ENCODE data around the gene TMEM63B. TPM values are rescaled to one million over a fixed set of nuclear protein-coding genes. Genes with fewer than 3 reads are reported as not detected.

TMEM63B gene
- total RNA-seq, 6 donors from 2014 or later: 89.8 to 198 (median 128) TPM

DNA sequence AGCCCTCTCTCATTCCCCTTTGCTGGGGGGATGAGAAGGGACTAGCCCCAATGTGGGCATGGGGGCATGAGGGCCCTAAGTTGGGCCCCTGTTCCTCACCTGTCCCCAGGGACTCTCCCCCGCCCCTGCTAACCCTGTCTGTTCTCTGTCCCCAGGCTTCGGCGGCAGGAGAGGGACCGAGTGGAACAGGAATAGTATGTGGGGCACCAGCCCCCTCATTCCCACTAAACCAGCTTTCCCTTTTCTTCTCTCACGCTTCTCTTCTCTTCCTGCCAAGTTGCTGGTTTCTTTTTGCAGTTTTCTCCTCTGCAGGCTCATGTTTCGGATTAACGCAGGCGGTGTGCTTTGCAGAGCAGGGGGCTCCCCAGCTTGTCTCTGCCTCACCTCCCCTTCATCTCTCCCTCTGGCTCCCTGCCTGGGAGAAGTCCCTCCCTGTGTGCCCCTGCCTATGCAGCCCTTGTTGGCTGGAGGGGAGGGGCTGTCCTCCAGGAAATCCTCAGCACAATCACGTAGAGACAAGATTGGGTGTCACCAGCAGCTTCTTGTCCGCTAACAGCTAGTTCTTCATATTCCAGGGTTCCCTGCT, 7.9 kb downstream of the TMEM63B start:
- WGBS, 2 donors: 79 to 89% methylated on average over 9 to 10 of the region's 10 CpGs

DNA sequence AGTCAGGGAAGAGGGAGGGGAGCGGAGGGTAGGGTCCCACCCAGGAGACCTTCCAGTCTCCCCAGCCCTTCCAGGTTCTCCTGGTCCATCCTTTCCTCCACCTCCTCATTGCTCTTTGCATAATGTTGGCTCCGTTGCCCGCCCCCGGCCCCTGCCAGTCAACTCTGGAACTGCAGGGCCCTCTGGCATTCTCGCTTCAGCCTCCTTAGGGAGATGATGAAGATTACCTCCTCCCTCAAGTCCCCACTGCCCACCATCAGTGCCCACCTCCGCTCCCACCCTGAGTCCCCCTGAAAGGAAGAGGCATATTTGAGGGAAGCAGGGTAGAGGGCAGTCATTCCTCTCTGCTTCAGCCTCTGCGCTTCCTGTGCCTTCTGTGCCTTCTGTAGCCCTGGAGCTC, 8.5 kb downstream of the TMEM63B start:
- DNase-seq: no peak
- H3K4me1 ChIP-seq: peaks cover 13 to 28% (median 19%) of the 10 kb centered on the region in 4 donors
- H3K27ac ChIP-seq: no peak overlapping the region
- H3K9me3 ChIP-seq: no peaks in the 10 kb centered on the region
- 90 to 91% methylated on average over 5 to 7 of the region's 7 CpGs for WGBS, 2 donors
- H3K4me3 ChIP-seq: no peak overlapping the region
- no peak for ATAC-seq (ENCODE audit: low FRiP score in 2 of 2)
- TF ChIP-seq EP300 (IDR thresholded peaks at IDR 0.05) (no peak), POLR2AphosphoS5 (IDR thresholded peaks at IDR 0.05) (no peak), POLR2A (IDR thresholded peaks at IDR 0.05) (no peak)
- TF ChIP-seq, protein P1, sequence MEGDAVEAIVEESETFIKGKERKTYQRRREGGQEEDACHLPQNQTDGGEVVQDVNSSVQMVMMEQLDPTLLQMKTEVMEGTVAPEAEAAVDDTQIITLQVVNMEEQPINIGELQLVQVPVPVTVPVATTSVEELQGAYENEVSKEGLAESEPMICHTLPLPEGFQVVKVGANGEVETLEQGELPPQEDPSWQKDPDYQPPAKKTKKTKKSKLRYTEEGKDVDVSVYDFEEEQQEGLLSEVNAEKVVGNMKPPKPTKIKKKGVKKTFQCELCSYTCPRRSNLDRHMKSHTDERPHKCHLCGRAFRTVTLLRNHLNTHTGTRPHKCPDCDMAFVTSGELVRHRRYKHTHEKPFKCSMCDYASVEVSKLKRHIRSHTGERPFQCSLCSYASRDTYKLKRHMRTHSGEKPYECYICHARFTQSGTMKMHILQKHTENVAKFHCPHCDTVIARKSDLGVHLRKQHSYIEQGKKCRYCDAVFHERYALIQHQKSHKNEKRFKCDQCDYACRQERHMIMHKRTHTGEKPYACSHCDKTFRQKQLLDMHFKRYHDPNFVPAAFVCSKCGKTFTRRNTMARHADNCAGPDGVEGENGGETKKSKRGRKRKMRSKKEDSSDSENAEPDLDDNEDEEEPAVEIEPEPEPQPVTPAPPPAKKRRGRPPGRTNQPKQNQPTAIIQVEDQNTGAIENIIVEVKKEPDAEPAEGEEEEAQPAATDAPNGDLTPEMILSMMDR (IDR thresholded peaks at IDR 0.05): no peak
- H3K27me3 ChIP-seq: no peaks in the 10 kb centered on the region
- H3K36me3 ChIP-seq: peaks cover 27 to 62% (median 57%) of the 10 kb centered on the region in 4 donors

More for the DNA sequence above, 7.9 kb downstream of the TMEM63B start:
- H3K27ac ChIP-seq: no peak overlapping the region
- H3K9me3 ChIP-seq: no peaks in the 10 kb centered on the region
- peaks cover 13 to 32% (median 19%) of the 10 kb centered on the region in 4 donors for H3K4me1 ChIP-seq
- peaks cover 23 to 56% (median 51%) of the 10 kb centered on the region in 4 donors for H3K36me3 ChIP-seq
- H3K27me3 ChIP-seq: no peaks in the 10 kb centered on the region
- no peak for TF ChIP-seq EP300 (IDR thresholded peaks at IDR 0.05)
- no peak for TF ChIP-seq POLR2AphosphoS5 (IDR thresholded peaks at IDR 0.05)
- TF ChIP-seq, protein P1 (IDR thresholded peaks at IDR 0.05): no peak
- no peak for TF ChIP-seq POLR2A (IDR thresholded peaks at IDR 0.05)
- no peak overlapping the region for H3K4me3 ChIP-seq
- DNase-seq: no peak
- ATAC-seq (ENCODE audit: low FRiP score in 2 of 2): no peak

DNA sequence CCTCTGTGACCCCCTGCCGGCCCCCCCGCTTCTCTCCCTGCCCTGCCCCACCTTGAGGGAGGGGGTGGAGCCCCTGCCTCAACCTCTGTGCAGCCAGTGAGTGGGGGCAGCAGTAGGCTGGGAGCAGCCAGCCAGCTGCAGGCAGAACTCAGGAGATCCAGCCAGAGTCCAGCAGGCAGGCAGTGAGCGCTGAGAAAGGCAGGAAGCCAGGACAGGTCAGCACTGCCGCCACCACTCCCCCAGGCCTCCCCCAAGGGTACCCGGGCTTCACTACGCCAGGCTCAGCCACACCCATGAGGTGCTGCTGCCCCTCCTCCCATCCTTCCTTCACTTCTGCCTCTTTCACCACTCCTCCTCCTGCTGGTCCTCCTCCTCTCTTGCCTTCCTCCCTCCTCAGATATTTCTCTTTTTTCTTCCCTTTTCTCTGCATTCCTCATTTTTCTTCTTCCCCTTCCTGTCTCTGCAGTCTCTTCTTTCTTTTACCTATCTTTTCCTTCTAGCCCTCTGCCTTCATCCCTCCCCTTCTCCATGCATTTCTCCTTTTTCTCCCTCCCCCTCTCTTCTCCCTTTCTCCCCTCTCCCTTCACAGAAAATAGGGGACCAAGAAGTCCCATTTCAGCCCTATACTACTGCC, 11.5 kb downstream of the TMEM63B start:
- H3K36me3 ChIP-seq: peaks cover 32 to 87% (median 74%) of the 10 kb centered on the region in 4 donors

DNA sequence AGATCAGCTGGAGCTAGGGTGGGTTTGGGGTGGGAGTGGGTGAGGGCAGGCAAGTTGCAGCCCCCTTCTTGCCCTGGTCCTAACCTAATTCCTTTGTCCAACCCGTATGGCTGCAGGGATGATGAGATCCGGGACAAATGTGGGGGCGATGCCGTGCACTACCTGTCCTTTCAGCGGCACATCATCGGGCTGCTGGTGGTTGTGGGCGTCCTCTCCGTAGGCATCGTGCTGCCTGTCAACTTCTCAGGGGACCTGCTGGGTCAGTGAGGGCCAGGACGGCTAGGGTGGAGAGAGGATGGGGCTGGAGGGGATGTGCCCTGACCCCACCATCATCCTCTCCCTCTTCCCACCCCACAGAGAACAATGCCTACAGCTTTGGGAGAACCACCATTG, 12.0 kb downstream of the TMEM63B start:
- peaks cover 32 to 91% (median 74%) of the 10 kb centered on the region in 4 donors for H3K36me3 ChIP-seq
- H3K4me3 ChIP-seq: no peak overlapping the region
- no peak overlapping the region for H3K27ac ChIP-seq
- H3K27me3 ChIP-seq: no peaks in the 10 kb centered on the region
- TF ChIP-seq, protein P1 (IDR thresholded peaks at IDR 0.05): no peak
- TF ChIP-seq EP300 (IDR thresholded peaks at IDR 0.05) (no peak), POLR2AphosphoS5 (IDR thresholded peaks at IDR 0.05) (no peak), POLR2A (IDR thresholded peaks at IDR 0.05) (no peak)
- no peak for ATAC-seq (ENCODE audit: low FRiP score in 2 of 2)
- peaks cover 0 to under 1% (median 0%) of the 10 kb centered on the region in 4 donors for H3K4me1 ChIP-seq
- no peak for DNase-seq
- no peaks in the 10 kb centered on the region for H3K9me3 ChIP-seq
- 93 to 94% methylated on average over 4 to 10 of the region's 10 CpGs for WGBS, 2 donors

More for the DNA sequence above, 11.5 kb downstream of the TMEM63B start:
- peaks cover 2 to 5% (median 4%) of the 10 kb centered on the region in 4 donors for H3K4me1 ChIP-seq
- TF ChIP-seq, protein P1 (IDR thresholded peaks at IDR 0.05): no peak
- TF ChIP-seq POLR2A (IDR thresholded peaks at IDR 0.05) (no peak), POLR2AphosphoS5 (IDR thresholded peaks at IDR 0.05) (no peak), EP300 (IDR thresholded peaks at IDR 0.05) (no peak)
- no peak overlapping the region for H3K27ac ChIP-seq
- H3K9me3 ChIP-seq: no peaks in the 10 kb centered on the region
- ATAC-seq (ENCODE audit: low FRiP score in 2 of 2): no peak
- H3K4me3 ChIP-seq: no peak overlapping the region
- H3K27me3 ChIP-seq: no peaks in the 10 kb centered on the region
- WGBS, 2 donors: 67 to 70% methylated on average over 4 of the region's 6 CpGs
- peak in 1 of 2 donors; percentile 39 for DNase-seq
